Activated CD4-positive, alpha-beta T cell treated with anti-CD3 and anti-CD28 coated beads, Interleukin-2, amount 50 U/mL, for 1 hour (primary cell): ENCODE measurements around the gene MTMR1.

Experiments used
- DNase-seq: peaks from one replicate; pipeline ENCODE4 v3.0.0-alpha.2; 2020

MTMR1 gene

GRCh38 chrX:150805736-150806135 is 112.5 kb downstream of the MTMR1 start:
- no peak for DNase-seq

- DNase-seq: no peak
Observed at GRCh38 chrX:150806827-150807226, 113.6 kb downstream of the MTMR1 start.

- DNase-seq: no peak
Observed at GRCh38 chrX:150813922-150814321, 120.7 kb downstream of the MTMR1 start.
